ENCODE measurements around the gene SLAIN2.

SLAIN2 gene

GRCh38 chr4:48369771-48370170, 28.4 kb downstream of the SLAIN2 start:
- Histone ChIP-seq H3K9me3 (ENCODE audit: control insufficient read depth, insufficient read depth, low read length) (0 out of 2 replicates have a peak, but pooled peaks cover 2% of the 10 kb centered on the region), H3K36me3 (ENCODE audit: insufficient read depth, low read length) (no peaks in the 10 kb centered on the region; the same call in 1 of the 2 replicates), H3K9ac (ENCODE audit: low read depth, low read length) (no peak overlapping the region), H3K4me1 (ENCODE audit: insufficient read depth, low read length) (peaks cover 15% of the 10 kb centered on the region)

- Histone ChIP-seq H3K9me3 (ENCODE audit: control insufficient read depth, insufficient read depth, low read length) (0 out of 2 replicates have a peak, but pooled peaks cover 2% of the 10 kb centered on the region), H3K4me1 (ENCODE audit: insufficient read depth, low read length) (peaks cover 16% of the 10 kb centered on the region), H3K9ac (ENCODE audit: low read depth, low read length) (no peak overlapping the region), H3K36me3 (ENCODE audit: insufficient read depth, low read length) (no peaks in the 10 kb centered on the region; the same call in 1 of the 2 replicates)
Measured at GRCh38 chr4:48370260-48371134, 29.2 kb downstream of the SLAIN2 start.

GRCh38 chr4:48372272-48372671, 30.9 kb downstream of the SLAIN2 start:
- Histone ChIP-seq H3K9ac (ENCODE audit: low read depth, low read length) (no peak overlapping the region), H3K36me3 (ENCODE audit: insufficient read depth, low read length) (no peaks in the 10 kb centered on the region; the same call in 1 of the 2 replicates)

GRCh38 chr4:48375651-48376304, 34.4 kb downstream of the SLAIN2 start:
- Histone ChIP-seq H3K36me3 (ENCODE audit: insufficient read depth, low read length) (no peaks in the 10 kb centered on the region; the same call in 1 of the 2 replicates), H3K9me3 (ENCODE audit: control insufficient read depth, insufficient read depth, low read length) (no peaks in the 10 kb centered on the region), H3K9ac (ENCODE audit: low read depth, low read length) (no peak overlapping the region), H3K4me1 (ENCODE audit: insufficient read depth, low read length) (peaks cover 21% of the 10 kb centered on the region; the same call in 1 of the 2 replicates)

More at GRCh38 chr4:48372272-48372671, 30.9 kb downstream of the SLAIN2 start:
- peaks cover 19% of the 10 kb centered on the region for H3K4me1 ChIP-seq (ENCODE audit: insufficient read depth, low read length)
- 0 out of 2 replicates have a peak, but pooled peaks cover 2% of the 10 kb centered on the region for H3K9me3 ChIP-seq (ENCODE audit: control insufficient read depth, insufficient read depth, low read length)

GRCh38 chr4:48379587-48380180, 38.4 kb downstream of the SLAIN2 start:
- no peak overlapping the region for H3K9ac ChIP-seq (ENCODE audit: low read depth, low read length)
- H3K36me3 ChIP-seq (ENCODE audit: insufficient read depth, low read length), result peaks cover 6% of the 10 kb centered on the region; the same call in 1 of the 2 replicates

GRCh38 chr4:48380583-48381167, 39.3 kb downstream of the SLAIN2 start:
- Histone ChIP-seq H3K4me1 (ENCODE audit: insufficient read depth, low read length) (peaks cover 24% of the 10 kb centered on the region; the same call in 1 of the 2 replicates), H3K9me3 (ENCODE audit: control insufficient read depth, insufficient read depth, low read length) (no peaks in the 10 kb centered on the region), H3K9ac (ENCODE audit: low read depth, low read length) (no peak overlapping the region), H3K36me3 (ENCODE audit: insufficient read depth, low read length) (peaks cover 6% of the 10 kb centered on the region; the same call in 1 of the 2 replicates)

More at GRCh38 chr4:48379587-48380180, 38.4 kb downstream of the SLAIN2 start:
- Histone ChIP-seq H3K9me3 (ENCODE audit: control insufficient read depth, insufficient read depth, low read length) (no peaks in the 10 kb centered on the region), H3K4me1 (ENCODE audit: insufficient read depth, low read length) (peaks cover 27% of the 10 kb centered on the region; the same call in 1 of the 2 replicates)

- Histone ChIP-seq H3K9me3 (ENCODE audit: control insufficient read depth, insufficient read depth, low read length) (no peaks in the 10 kb centered on the region), H3K4me1 (ENCODE audit: insufficient read depth, low read length) (no peaks in the 10 kb centered on the region), H3K36me3 (ENCODE audit: insufficient read depth, low read length) (peaks cover under 1% of the 10 kb centered on the region; the same call in 1 of the 2 replicates), H3K9ac (ENCODE audit: low read depth, low read length) (no peak overlapping the region)
Measured at GRCh38 chr4:48388525-48389154, 47.3 kb downstream of the SLAIN2 start.

- Histone ChIP-seq H3K36me3 (ENCODE audit: insufficient read depth, low read length) (no peaks in the 10 kb centered on the region), H3K9me3 (ENCODE audit: control insufficient read depth, insufficient read depth, low read length) (no peaks in the 10 kb centered on the region)
Measured at GRCh38 chr4:48396043-48396442, 54.7 kb downstream of the SLAIN2 start.

GRCh38 chr4:48400416-48400815, 59.1 kb downstream of the SLAIN2 start:
- H3K9me3 ChIP-seq (ENCODE audit: control insufficient read depth, insufficient read depth, low read length), result no peaks in the 10 kb centered on the region
- no peak overlapping the region for H3K9ac ChIP-seq (ENCODE audit: low read depth, low read length)
- no peaks in the 10 kb centered on the region for H3K4me1 ChIP-seq (ENCODE audit: insufficient read depth, low read length)
- H3K36me3 ChIP-seq (ENCODE audit: insufficient read depth, low read length), result no peaks in the 10 kb centered on the region

More at GRCh38 chr4:48396043-48396442, 54.7 kb downstream of the SLAIN2 start:
- no peak overlapping the region for H3K9ac ChIP-seq (ENCODE audit: low read depth, low read length)
- no peaks in the 10 kb centered on the region for H3K4me1 ChIP-seq (ENCODE audit: insufficient read depth, low read length)

- Histone ChIP-seq H3K4me1 (ENCODE audit: insufficient read depth, low read length) (no peaks in the 10 kb centered on the region), H3K36me3 (ENCODE audit: insufficient read depth, low read length) (no peaks in the 10 kb centered on the region), H3K9ac (ENCODE audit: low read depth, low read length) (no peak overlapping the region), H3K9me3 (ENCODE audit: control insufficient read depth, insufficient read depth, low read length) (no peaks in the 10 kb centered on the region)
Measured at GRCh38 chr4:48403358-48403757, 62.0 kb downstream of the SLAIN2 start.

- no peaks in the 10 kb centered on the region for H3K9me3 ChIP-seq (ENCODE audit: control insufficient read depth, insufficient read depth, low read length)
- no peaks in the 10 kb centered on the region for H3K4me1 ChIP-seq (ENCODE audit: insufficient read depth, low read length)
- no peaks in the 10 kb centered on the region for H3K36me3 ChIP-seq (ENCODE audit: insufficient read depth, low read length)
- H3K9ac ChIP-seq (ENCODE audit: low read depth, low read length), result no peak overlapping the region
Measured at GRCh38 chr4:48403779-48404178, 62.5 kb downstream of the SLAIN2 start.

- H3K9me3 ChIP-seq (ENCODE audit: control insufficient read depth, insufficient read depth, low read length), result no peaks in the 10 kb centered on the region
- no peaks in the 10 kb centered on the region for H3K4me1 ChIP-seq (ENCODE audit: insufficient read depth, low read length)
- no peaks in the 10 kb centered on the region for H3K36me3 ChIP-seq (ENCODE audit: insufficient read depth, low read length)
- no peak overlapping the region for H3K9ac ChIP-seq (ENCODE audit: low read depth, low read length)
Measured at GRCh38 chr4:48405924-48406323, 64.6 kb downstream of the SLAIN2 start.

- no peak overlapping the region for H3K9ac ChIP-seq (ENCODE audit: low read depth, low read length)
- H3K36me3 ChIP-seq (ENCODE audit: insufficient read depth, low read length), result no peaks in the 10 kb centered on the region
- H3K4me1 ChIP-seq (ENCODE audit: insufficient read depth, low read length), result no peaks in the 10 kb centered on the region
- H3K9me3 ChIP-seq (ENCODE audit: control insufficient read depth, insufficient read depth, low read length), result no peaks in the 10 kb centered on the region
Measured at GRCh38 chr4:48409203-48409602, 67.9 kb downstream of the SLAIN2 start.
